GM23338 (cell line): ENCODE data around the gene TAS2R40. TPM values are rescaled to one million over a fixed set of nuclear protein-coding genes. Genes with fewer than 3 reads are reported as not detected.

Source experiments
- ATAC-seq: fragments of 200-7000 bp; cut with Tn5 transposase; 3 replicates; pipeline ENCODE4 v1.9.1; 2020
- DNase-seq: peaks from one replicate; pipeline ENCODE4 v3.0.0-alpha.2; 2015; ENCODE audit warnings: low spot score
- H2AFZ ChIP-seq: fragments of 200-600 bp; sonication (generic); 2 replicates; pipeline ENCODE4 v1.8.0; 2016; ENCODE audit warnings: antibody characterized with exemption, mild to moderate bottlenecking, moderate library complexity
- H3F3A ChIP-seq: fragments of 200-600 bp; sonication (generic); replicated peaks from 2 replicates; pipeline ENCODE4 v1.8.0; 2017; ENCODE audit warnings: antibody characterized with exemption, mixed run types, low read depth
- H3K27ac ChIP-seq: fragments of 200-600 bp; sonication (generic); 2 replicates; pipeline ENCODE4 v1.6.1; 2016; ENCODE audit warnings: low read depth
- H3K27me3 ChIP-seq: fragments of 200-600 bp; sonication (generic); 2 replicates; pipeline ENCODE4 v1.8.0; 2016; ENCODE audit warnings: mild to moderate bottlenecking, mixed run types, moderate library complexity; ENCODE audit not compliant: insufficient read depth
- H3K36me3 ChIP-seq: fragments of 200-600 bp; sonication (generic); 2 replicates; pipeline ENCODE4 v1.8.0; 2016; ENCODE audit warnings: mild to moderate bottlenecking; ENCODE audit not compliant: insufficient read depth
- H3K4me1 ChIP-seq: fragments of 200-600 bp; sonication (generic); 2 replicates; pipeline ENCODE4 v1.8.0; 2016; ENCODE audit warnings: mild to moderate bottlenecking, moderate library complexity; ENCODE audit not compliant: insufficient read depth
- H3K4me2 ChIP-seq: fragments of 200-600 bp; sonication (generic); 2 replicates; pipeline ENCODE4 v1.7.1; 2017; ENCODE audit warnings: mixed run types
- H3K4me3 ChIP-seq: fragments of 200-600 bp; sonication (generic); 2 replicates; pipeline ENCODE4 v1.6.1; 2016; ENCODE audit warnings: mixed run types
- H3K79me2 ChIP-seq: fragments of 200-600 bp; sonication (generic); replicated peaks from 2 replicates; pipeline ENCODE4 v1.8.0; 2017; ENCODE audit warnings: mild to moderate bottlenecking; ENCODE audit not compliant: insufficient read depth
- H3K9me2 ChIP-seq: fragments of 200-600 bp; sonication (generic); 2 replicates; pipeline ENCODE4 v1.8.0; 2017; ENCODE audit not compliant: insufficient read depth
- H4K20me1 ChIP-seq: fragments of 200-600 bp; sonication (generic); replicated peaks from 2 replicates; pipeline ENCODE4 v1.8.0; 2017; ENCODE audit warnings: mild to moderate bottlenecking; ENCODE audit not compliant: insufficient read depth
- H3K27ac Mint-ChIP-seq: 2 replicates; pipeline ENCODE4 v1.8.0; 2020; ENCODE audit warnings: inconsistent platforms, mild to moderate bottlenecking, moderate library complexity, mixed read lengths
- H3K27me3 Mint-ChIP-seq: 3 replicates; pipeline ENCODE4 v1.8.0; 2022; ENCODE audit warnings: low read depth, mild to moderate bottlenecking, moderate library complexity, mixed read lengths, inconsistent platforms; ENCODE audit not compliant: insufficient read depth, poor library complexity
- H3K36me3 Mint-ChIP-seq: 3 replicates; pipeline ENCODE4 v1.8.0; 2021; ENCODE audit warnings: low read depth, mild to moderate bottlenecking, inconsistent platforms, moderate library complexity, mixed read lengths
- H3K4me1 Mint-ChIP-seq: 3 replicates; pipeline ENCODE4 v1.8.0; 2020; ENCODE audit warnings: mild to moderate bottlenecking, inconsistent platforms, mixed read lengths
- H3K4me3 Mint-ChIP-seq: 3 replicates; pipeline ENCODE4 v1.8.0; 2021; ENCODE audit warnings: moderate library complexity, mild to moderate bottlenecking, inconsistent platforms, mixed read lengths
- H3K9me3 Mint-ChIP-seq: 3 replicates; pipeline ENCODE4 v1.8.0; 2020; ENCODE audit warnings: moderate library complexity, mild to moderate bottlenecking, inconsistent platforms, mixed read lengths
- CREB1 ChIP-seq: fragments of 250-450 bp; sonication (Bioruptor Pico); IDR thresholded peaks from 2 replicates; pipeline ENCODE4 v1.5.0; 2020; ENCODE audit warnings: low read depth, mild to moderate bottlenecking, moderate library complexity
- ETS1 ChIP-seq: IDR thresholded peaks from 2 replicates; pipeline ENCODE4 v1.6.1; 2016; ENCODE audit warnings: antibody characterized with exemption
- polyA plus RNA-seq: library from polyadenylated mRNA; unstranded; fragments of >200 nt; fragmentation: Nextera tagmentation; extraction: Ambion mirVana; gene quantifications from 2 replicates; pipeline ENCODE4 v1.2.1, GENCODE V29; 2016
- small RNA-seq: library from RNA; depleted of rRNA; stranded (forward); fragments of <200 nt; gene quantifications from one replicate; pipeline ENCODE3, GENCODE V24; 2014; ENCODE audit warnings: low replicate concordance
- total RNA-seq: library from RNA; depleted of rRNA; stranded (reverse); fragments of >200 nt; shearing (Covaris generic); gene quantifications from 2 replicates; pipeline ENCODE4 v1.2.3, GENCODE V29; 2014; rRNA removed

The TAS2R40 gene
- total and polyA plus RNA-seq, 2 experiments from 2014 or later: not detected

- Histone ChIP-seq H2AFZ (no peak overlapping the region), H3K4me1 (no peaks in the 10 kb centered on the region), H3K27me3 (no peaks in the 10 kb centered on the region), H3K27ac (no peak overlapping the region), H3K79me2 (no peaks in the 10 kb centered on the region), H3K4me3 (no peak overlapping the region), H4K20me1 (no peaks in the 10 kb centered on the region), H3K36me3 (no peaks in the 10 kb centered on the region; the same call in 1 of the 2 replicates), H3K4me2 (no peak overlapping the region), H3K9me2 (no peaks in the 10 kb centered on the region), H3F3A (no peaks in the 10 kb centered on the region)
- H3K27ac Mint-ChIP-seq: no peak overlapping the region
- peaks cover 7% of the 10 kb centered on the region; the same call in 2 of the 3 replicates for H3K36me3 Mint-ChIP-seq
- H3K4me1 Mint-ChIP-seq: no peaks in the 10 kb centered on the region
- no peaks in the 10 kb centered on the region; the same call in 2 of the 3 replicates for H3K9me3 Mint-ChIP-seq
- H3K27me3 Mint-ChIP-seq: no peaks in the 10 kb centered on the region
- DNase-seq (no peak), ATAC-seq (no peak)
- H3K4me3 Mint-ChIP-seq: no peak overlapping the region
- TF ChIP-seq CREB1 (CRISPR knock-in tag) (no peak), ETS1 (no peak)
Observed at GRCh38 chr7:143271240-143271639, 49.4 kb downstream of the TAS2R40 start.

Small RNAs within 50 kb of the gene (small RNA-seq; reads per million reads assigned to genes)
- not detected for gene AC073342.3

Other genes with a start within 250 kb of the TAS2R40 start
- 2.6 TPM in 1 of 2 replicates, not detected in the other for gene OR9A2, start 194.9 kb upstream of the TAS2R40 start, total RNA-seq
- not detected in 2 replicates for gene OR9A2, start 194.9 kb upstream of the TAS2R40 start, polyA plus RNA-seq
- gene OR6V1, start 169.7 kb upstream of the TAS2R40 start, total RNA-seq: not detected in 2 replicates
- gene OR6V1, start 169.7 kb upstream of the TAS2R40 start, polyA plus RNA-seq: not detected in 2 replicates
- gene PIP, start 90.0 kb upstream of the TAS2R40 start, total RNA-seq: not detected in 2 replicates
- not detected in 2 replicates for gene PIP, start 90.0 kb upstream of the TAS2R40 start, polyA plus RNA-seq
- 0.21 TPM in 1 of 2 replicates, not detected in the other for gene TAS2R39, start 38.6 kb upstream of the TAS2R40 start, total RNA-seq
- not detected in 2 replicates for gene TAS2R39, start 38.6 kb upstream of the TAS2R40 start, polyA plus RNA-seq
- gene GSTK1, start 41.4 kb downstream of the TAS2R40 start, total RNA-seq: 26.4 and 27.3 TPM in 2 replicates
- 26.3 and 27.5 TPM in 2 replicates for gene GSTK1, start 41.4 kb downstream of the TAS2R40 start, polyA plus RNA-seq
- 2.3 and 3.6 TPM in 2 replicates for gene TMEM139, start 62.9 kb downstream of the TAS2R40 start, total RNA-seq
- 1.7 and 3.3 TPM in 2 replicates for gene TMEM139, start 62.9 kb downstream of the TAS2R40 start, polyA plus RNA-seq
- 15.7 and 21.8 TPM in 2 replicates for gene CASP2, start 66.3 kb downstream of the TAS2R40 start, total RNA-seq
- 13.7 and 17.7 TPM in 2 replicates for gene CASP2, start 66.3 kb downstream of the TAS2R40 start, polyA plus RNA-seq
- 0.23 and 0.38 TPM in 2 replicates for gene CLCN1, start 94.1 kb downstream of the TAS2R40 start, total RNA-seq
- 0.43 and 0.48 TPM in 2 replicates for gene CLCN1, start 94.1 kb downstream of the TAS2R40 start, polyA plus RNA-seq
- 28.8 and 30.2 TPM in 2 replicates for gene FAM131B, start 140.7 kb downstream of the TAS2R40 start, total RNA-seq
- 4.7 and 5.4 TPM in 2 replicates for gene FAM131B, start 140.7 kb downstream of the TAS2R40 start, polyA plus RNA-seq
- gene ZYX, start 159.3 kb downstream of the TAS2R40 start, total RNA-seq: 132 and 141 TPM in 2 replicates
- gene ZYX, start 159.3 kb downstream of the TAS2R40 start, polyA plus RNA-seq: 108 and 111 TPM in 2 replicates
- gene EPHA1, start 186.8 kb downstream of the TAS2R40 start, total RNA-seq: 119 and 154 TPM in 2 replicates
- 60.7 and 66.1 TPM in 2 replicates for gene EPHA1, start 186.8 kb downstream of the TAS2R40 start, polyA plus RNA-seq
- 4.0 and 5.0 TPM in 2 replicates for gene TAS2R60, start 221.4 kb downstream of the TAS2R40 start, total RNA-seq
- 0.37 TPM in 1 of 2 replicates, not detected in the other for gene TAS2R60, start 221.4 kb downstream of the TAS2R40 start, polyA plus RNA-seq